ENCODE measurements around the gene CST5.
"Not testable (repeated sequence)": the region's sequence is repeated elsewhere in the genome, so short reads cannot be mapped to it uniquely, and the experiment has no call there.

CST5 gene, protein sequence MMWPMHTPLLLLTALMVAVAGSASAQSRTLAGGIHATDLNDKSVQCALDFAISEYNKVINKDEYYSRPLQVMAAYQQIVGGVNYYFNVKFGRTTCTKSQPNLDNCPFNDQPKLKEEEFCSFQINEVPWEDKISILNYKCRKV

GRCh38 chr20:23879328-23879798 lies at the start of gene CST5:
Gene CST5 (minus strand): TSS chr20:23879748. CDS start chr20:23879676, 72 bp downstream.
- DNase-seq, result no peak

DNA sequence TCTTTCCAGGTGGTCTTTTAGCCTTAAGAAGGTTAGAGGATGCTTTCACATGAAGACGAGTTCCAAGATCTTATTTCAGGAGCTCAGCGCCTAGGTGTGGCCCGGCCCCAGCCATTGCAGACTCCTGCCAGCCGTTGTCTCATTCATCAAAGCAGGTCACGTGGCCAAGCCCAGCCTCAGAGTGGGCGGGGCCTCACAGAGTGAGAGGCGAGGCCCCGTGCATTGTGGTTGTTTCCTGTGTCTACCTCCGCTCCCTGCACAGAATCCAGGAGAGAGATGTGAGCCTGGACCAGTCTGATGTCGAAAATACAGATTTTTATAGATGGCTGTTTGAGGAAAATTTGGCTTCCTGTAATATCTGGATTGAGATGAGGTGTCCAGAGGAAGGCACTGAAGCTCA lies 49.2 kb upstream of the CST5 start:
- DNase-seq, result no peak

GRCh38 chr20:23928353-23928752 lies 48.8 kb upstream of the CST5 start:
- no peak for DNase-seq

DNA sequence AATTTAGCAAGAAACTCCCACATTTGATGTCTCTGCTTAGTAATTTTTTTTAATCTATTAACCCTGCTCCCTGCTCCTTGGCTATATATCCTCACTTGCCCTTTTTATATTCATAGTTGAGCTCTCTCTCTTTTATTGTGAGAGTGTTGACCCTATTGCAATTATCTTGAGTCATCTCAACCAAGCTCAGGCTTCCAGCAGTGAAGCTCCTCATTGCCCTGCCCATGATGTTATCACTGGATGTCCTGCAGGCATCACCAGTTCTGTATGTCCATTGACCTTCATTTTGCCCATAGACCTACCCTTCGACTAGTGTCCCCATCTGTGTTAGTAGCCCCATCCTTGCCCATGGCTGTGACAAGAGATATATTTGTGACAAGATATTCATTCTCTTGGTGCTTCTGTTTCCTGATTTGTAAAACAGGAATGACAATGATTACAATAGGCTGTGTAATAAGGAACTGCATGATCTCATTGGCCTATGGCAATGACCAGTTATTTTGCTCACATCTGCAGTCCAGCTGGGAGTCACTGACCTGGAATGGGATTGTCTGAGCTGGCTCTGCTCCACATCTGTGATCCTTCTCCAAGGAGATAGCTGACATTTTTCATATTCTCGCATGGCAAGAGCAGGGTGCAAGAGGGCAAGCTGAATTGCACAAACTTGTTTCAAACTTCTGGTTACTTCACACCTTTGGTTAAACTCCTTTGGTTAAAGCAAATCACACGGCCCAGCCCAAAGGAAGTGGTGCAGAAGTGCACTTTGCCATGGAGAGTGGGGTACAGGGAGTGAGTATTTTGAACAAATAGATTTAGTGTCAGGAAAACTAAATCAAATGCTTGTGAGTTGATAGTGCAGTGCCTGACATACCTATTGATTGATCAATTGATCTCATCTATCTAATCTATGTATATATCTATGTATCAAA lies 47.7 kb upstream of the CST5 start:
- DNase-seq, result no peak

DNA sequence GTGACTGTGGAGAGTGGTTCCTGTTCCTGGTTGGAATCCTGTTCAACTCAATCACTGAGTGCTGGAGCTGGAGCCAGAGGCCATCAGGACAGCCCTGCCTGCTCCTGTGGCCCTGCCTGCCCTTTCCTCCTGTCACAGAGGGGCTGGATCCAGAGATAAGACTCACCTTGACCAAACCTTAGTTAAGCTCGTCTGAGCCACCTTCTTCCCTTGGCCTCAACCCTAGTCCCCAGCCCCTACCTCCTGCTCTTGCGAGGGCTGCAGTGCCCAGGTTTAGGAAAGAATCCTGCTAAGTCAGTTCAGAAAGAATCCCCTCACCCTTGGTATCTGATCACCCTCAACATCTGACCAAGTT lies 47.0 kb upstream of the CST5 start:
- DNase-seq, result no peak

GRCh38 chr20:23925789-23926525 lies 46.4 kb upstream of the CST5 start:
- DNase-seq, result no peak

GRCh38 chr20:23924751-23925150 lies 45.2 kb upstream of the CST5 start:
- DNase-seq, result no peak

GRCh38 chr20:23923891-23924435 lies 44.4 kb upstream of the CST5 start:
- DNase-seq, result no peak

DNA sequence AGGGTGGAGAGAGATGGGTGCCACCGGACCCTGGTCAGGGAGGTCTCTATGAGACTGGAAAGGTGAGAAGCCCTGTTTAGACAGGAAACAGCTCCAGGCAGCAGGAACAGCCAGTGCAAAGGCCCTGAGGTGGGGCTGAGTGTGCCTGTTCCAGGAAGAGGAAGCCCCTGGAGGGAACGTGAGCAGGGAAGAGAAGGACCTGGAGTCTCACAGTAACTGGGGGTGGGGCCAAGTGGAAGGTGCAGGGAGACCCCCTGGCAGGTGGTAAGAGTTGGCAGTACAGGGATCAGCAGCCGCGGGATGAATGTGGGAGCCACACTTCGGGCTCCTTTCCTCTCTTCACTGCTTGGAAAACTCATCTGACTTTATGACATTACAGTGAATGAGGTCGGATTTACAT lies 43.8 kb upstream of the CST5 start:
- DNase-seq, result no peak

DNA sequence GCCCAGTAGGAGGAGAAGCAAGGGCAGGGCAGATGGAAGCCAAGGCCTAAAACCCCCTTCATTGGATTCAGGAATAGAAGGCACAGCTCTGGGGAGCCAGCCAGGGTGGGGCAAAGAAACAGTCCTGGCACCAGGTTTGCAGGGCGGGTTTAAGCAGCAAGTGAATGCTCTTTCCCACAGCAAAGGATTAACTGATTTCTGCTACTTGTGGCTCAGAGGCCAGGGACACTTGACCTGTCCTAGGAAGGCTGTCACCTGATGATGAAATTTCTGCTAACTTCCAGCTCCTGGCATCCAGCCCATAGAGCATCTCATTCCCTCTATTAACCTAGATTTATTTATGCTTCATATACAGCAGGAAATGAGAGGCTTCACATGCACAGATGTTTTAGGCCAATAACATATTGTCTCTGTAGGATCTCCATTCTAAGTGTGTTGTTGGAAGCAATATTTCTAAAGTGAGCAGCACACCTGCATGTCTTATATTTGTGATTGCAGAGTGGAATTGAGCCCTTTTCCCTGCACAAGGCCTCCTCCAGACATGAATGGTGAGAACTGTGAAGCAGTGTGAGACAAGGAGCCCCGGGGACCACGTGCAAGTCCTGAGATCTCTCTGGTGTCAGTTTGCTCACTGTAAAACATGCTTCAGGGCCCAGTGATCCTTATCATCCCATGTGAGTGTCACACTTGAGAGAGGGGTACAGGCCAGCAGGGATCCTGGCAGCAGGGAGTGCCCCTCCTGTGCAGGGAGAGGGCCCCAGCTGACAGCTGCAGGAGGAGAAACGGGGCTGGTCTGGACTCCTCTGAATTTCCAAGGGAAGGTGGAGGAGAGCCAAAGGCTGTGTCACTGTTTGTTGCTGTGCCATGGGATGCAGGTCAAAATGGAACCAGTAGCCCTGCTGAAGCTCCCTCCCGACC lies 41.1 kb upstream of the CST5 start:
- DNase-seq, result no peak

DNA sequence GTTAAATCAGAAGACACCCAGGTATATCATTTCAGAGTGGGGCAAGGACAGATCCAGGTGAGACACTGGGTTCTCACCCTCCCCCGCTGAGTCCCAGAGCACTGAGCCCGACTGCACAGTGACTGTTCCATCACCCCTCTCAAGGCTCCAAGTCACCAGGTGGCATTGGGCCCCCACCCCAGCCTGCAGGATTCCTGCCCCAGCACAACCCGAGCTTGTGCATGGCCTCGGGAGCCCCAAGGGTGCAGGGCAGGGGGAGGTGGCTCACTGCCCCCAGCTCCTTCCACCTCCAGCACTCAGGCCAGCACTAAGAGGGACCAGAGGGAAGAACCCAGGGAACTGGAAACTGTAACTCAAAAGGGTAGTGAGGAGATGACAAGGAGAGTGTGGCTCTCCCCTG lies 39.3 kb upstream of the CST5 start:
- no peak for DNase-seq

- DNase-seq, result no peak
Measured at GRCh38 chr20:23918101-23918862, 38.7 kb upstream of the CST5 start.

- no peak for DNase-seq
Measured at GRCh38 chr20:23917024-23917725, 37.6 kb upstream of the CST5 start.

DNA sequence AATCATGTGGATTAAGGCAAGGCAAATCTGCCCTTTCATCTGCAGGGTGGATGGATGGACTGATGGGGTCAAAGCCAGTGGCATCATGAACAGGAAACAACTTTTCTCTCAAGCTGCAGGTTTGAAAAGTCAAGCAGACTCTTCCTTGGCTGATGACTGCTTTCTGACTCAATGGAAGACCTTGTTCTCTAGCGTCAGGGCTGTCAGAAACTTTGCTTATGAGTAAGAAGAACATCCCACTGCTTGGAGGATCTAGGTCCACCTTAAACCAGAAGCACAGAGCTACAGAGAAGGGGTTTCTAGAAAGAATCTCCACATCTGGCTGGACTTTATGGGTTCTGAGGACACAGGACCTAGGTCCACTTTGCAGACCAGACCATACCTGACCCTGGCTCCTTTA lies 36.3 kb upstream of the CST5 start:
- no peak for DNase-seq

DNA sequence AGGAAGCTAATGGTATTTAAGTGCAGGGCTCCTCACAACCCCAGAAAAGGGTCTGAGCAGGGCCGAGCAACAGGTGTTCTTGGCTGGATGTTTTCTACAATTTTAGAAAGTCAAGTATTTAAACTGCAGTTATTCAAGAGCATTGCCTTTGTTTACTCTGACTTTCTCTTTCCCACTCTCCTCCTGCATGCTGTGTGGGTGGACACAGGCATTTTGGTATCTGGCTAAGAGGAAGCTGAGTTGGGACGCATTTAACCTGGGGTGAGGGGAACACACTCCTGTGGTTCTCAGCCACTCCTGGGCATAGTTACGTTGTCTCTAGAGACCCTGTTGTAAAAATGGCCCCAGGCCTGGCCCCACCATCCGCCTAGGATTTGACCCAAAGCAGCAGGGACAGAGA lies 34.9 kb upstream of the CST5 start:
- DNase-seq, result not testable (repeated sequence)

DNA sequence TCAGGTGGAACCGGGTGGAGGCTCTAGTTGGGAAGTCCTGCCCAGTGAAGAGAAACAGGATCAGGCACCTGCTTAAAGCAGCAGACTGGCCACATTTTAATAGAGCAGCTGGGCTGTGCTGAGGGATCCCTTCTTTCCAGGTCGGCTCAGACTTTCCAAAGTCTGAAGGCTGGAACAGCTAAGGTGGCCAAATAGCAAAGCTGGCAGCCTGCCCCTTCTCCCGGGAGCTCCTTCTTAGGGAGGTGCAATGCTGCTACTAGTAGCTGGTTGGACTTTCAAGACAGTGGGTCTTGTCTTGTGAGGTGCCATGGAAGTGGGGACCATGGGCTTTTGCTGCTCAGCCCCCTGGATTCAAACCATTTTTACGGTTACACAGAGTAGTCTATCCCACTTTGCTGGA lies 30.7 kb upstream of the CST5 start:
- no peak for DNase-seq

GRCh38 chr20:23909390-23909789 lies 29.8 kb upstream of the CST5 start:
- DNase-seq, result no peak

- DNase-seq, result no peak
Measured at GRCh38 chr20:23907579-23907978, 28.0 kb upstream of the CST5 start.

DNA sequence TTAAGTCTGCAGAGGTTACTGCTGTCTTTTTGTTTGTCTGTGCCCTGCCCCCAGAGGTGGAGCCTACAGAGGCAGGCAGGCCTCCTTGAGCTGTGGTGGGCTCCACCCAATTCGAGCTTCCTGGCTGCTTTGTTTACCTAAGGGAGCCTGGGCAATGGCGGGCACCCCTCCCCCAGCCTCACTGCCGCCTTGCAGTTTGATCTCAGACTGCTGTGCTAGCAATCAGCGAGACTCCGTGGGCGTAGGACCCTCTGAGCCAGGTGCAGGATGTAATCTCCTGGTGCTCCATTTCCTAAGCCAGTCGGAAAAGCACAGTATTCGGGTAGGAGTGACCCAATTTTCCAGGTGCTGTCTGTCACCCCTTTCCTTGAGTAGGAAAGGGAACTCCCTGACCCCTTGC lies 22.8 kb upstream of the CST5 start:
- not testable (repeated sequence) for DNase-seq

DNA sequence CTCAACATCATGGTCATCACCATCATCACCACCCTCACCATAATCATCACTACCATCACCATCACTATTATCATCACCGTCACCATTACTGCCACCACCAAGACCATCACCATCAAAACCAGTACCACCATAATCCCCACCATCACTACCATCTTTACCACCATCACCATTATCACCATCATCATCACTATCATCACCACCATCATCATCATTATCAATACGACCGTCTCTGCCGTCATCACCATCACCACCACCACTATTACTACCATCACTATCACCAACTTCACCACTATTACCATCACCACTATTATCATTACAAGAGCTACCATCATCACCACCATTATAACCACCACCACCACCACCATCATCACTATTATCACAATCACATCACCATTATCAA lies 11.3 kb upstream of the CST5 start:
- not testable (repeated sequence) for DNase-seq

DNA sequence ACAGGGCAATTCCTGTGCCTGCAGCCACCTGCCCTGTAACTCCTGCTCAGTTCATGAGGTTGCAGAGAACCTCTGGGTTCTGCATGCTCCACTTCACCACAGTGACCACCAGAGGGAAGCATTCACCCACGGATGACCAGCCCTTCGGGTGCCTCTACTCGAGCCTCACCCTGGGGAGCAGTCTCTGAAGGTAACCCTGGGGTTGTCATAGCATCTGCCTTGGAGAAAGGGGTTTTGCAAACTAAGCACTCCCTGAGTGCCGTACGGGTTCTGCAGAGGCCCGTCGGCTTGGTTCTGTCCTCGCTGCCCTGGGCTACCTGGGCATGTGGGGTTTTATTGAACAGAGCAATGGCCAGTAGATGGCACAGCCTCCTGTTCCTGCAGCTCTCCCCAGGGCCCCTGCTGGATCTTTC lies 10.2 kb upstream of the CST5 start:
- DNase-seq, result no peak

Measured in NCI-H2107 (cell line).